ENCODE results near the gene XPR1. TPM values are rescaled to one million over a fixed set of nuclear protein-coding genes. Genes with fewer than 3 reads are reported as not detected.

The XPR1 gene
- total RNA-seq, 1 donor from 2014 or later: 35.2 TPM

DNA sequence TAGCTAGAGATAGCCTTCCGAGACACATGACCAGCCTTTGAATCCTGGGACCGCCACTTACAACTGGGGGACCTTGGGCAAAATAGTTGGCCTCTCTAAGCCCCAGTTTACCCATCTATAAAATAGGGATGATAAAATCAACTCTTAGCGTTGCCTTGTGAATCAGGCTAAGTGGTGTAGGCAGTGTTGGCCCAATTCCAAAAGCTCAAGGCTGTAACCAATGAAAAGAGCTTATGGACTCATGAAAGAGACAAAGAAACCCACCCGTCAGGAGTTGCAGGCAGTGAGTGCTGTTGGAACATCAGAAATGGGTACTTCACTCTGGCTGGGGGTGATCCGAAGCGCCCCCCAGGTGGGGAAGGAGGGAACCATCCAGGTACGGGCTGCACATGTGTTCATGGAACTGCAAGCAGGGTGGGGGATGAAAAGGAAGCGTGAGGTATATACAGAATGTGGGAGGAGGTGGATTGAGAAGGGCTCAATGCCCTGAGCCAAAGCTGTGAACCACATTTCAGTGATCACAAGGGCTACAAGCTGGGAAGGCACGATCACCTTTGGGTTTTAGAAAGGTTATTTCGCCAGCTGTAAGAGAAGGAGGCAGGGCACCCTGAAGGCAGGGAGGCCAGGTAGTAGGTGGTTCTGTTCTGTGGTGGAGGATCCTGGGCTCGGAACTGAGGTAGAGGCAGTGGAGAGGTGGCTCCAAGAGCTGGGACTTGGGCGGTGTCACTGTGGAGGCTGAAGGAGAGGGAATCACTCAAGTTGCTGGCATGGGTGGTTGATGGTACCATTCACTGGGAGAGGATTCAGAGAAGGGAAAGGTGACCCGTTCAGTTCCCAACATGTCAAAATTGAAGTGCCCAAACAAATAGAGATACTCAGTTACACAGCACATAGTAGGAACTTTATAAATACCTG lies 269.5 kb downstream of the XPR1 start:
- no peak overlapping the region for H2AFZ ChIP-seq (ENCODE audit: low read depth, low read length)
- Mint-ChIP-seq H3K4me1 (ENCODE audit: low read depth, unreplicated experiment) (peaks cover 8% of the 10 kb centered on the region), H3K27ac (ENCODE audit: unreplicated experiment) (no peak overlapping the region), H3K9me3 (ENCODE audit: unreplicated experiment) (peaks cover 3% of the 10 kb centered on the region), H3K4me3 (ENCODE audit: unreplicated experiment) (no peak overlapping the region), H3K27me3 (ENCODE audit: low read depth, unreplicated experiment) (peaks cover 6% of the 10 kb centered on the region), H3K36me3 (ENCODE audit: low read depth, unreplicated experiment) (peaks cover 8% of the 10 kb centered on the region)
- H3K27ac ChIP-seq (ENCODE audit: low read depth, low read length): no peak overlapping the region
- H3K9ac ChIP-seq (ENCODE audit: low read length): no peak overlapping the region
- no peaks in the 10 kb centered on the region for H3K36me3 ChIP-seq (ENCODE audit: insufficient read depth, low read length)
- H3K79me2 ChIP-seq (ENCODE audit: insufficient read depth, low read length): no peaks in the 10 kb centered on the region
- no peaks in the 10 kb centered on the region for H3K4me1 ChIP-seq (ENCODE audit: insufficient read depth, low read length)
- H3K4me3 ChIP-seq (ENCODE audit: insufficient read depth, low read depth, low read length): no peak overlapping the region
- TF ChIP-seq EZH2 (IDR thresholded peaks at IDR 0.05; ENCODE audit: insufficient read depth, low read length): no peak
- no peak for TF ChIP-seq CTCF (IDR thresholded peaks at IDR 0.05; ENCODE audit: insufficient read depth, low read depth, low read length)
- DNase-seq (ENCODE audit: low read depth): no peak
- no peaks in the 10 kb centered on the region for H4K20me1 ChIP-seq (ENCODE audit: insufficient read depth, low read length)
- no peaks in the 10 kb centered on the region for H3K9me3 ChIP-seq (ENCODE audit: insufficient read depth, low read depth, low read length)
- no peaks in the 10 kb centered on the region for H3K27me3 ChIP-seq (ENCODE audit: insufficient read depth, low read length)
- no peak for FAIRE-seq
- H3K4me2 ChIP-seq (ENCODE audit: low read length): no peak overlapping the region

GRCh38 chr1:180902541-180902940 lies 270.7 kb downstream of the XPR1 start:
- peaks cover 3% of the 10 kb centered on the region for H3K9me3 Mint-ChIP-seq (ENCODE audit: unreplicated experiment)
- no peak for TF ChIP-seq EZH2 (IDR thresholded peaks at IDR 0.05; ENCODE audit: insufficient read depth, low read length)
- no peak for TF ChIP-seq CTCF (IDR thresholded peaks at IDR 0.05; ENCODE audit: insufficient read depth, low read depth, low read length)
- no peaks in the 10 kb centered on the region for H3K9me3 ChIP-seq (ENCODE audit: insufficient read depth, low read depth, low read length)
- H3K27ac ChIP-seq (ENCODE audit: low read depth, low read length): no peak overlapping the region
- H3K36me3 Mint-ChIP-seq (ENCODE audit: low read depth, unreplicated experiment): peaks cover 8% of the 10 kb centered on the region
- FAIRE-seq (no peak), DNase-seq (ENCODE audit: low read depth) (no peak)
- H3K36me3 ChIP-seq (ENCODE audit: insufficient read depth, low read length): no peaks in the 10 kb centered on the region
- no peaks in the 10 kb centered on the region for H3K79me2 ChIP-seq (ENCODE audit: insufficient read depth, low read length)
- no peak overlapping the region for H3K9ac ChIP-seq (ENCODE audit: low read length)
- H3K4me1 ChIP-seq (ENCODE audit: insufficient read depth, low read length): no peaks in the 10 kb centered on the region
- peaks cover 8% of the 10 kb centered on the region for H3K4me1 Mint-ChIP-seq (ENCODE audit: low read depth, unreplicated experiment)
- no peak overlapping the region for H3K4me3 ChIP-seq (ENCODE audit: insufficient read depth, low read depth, low read length)
- H3K4me3 Mint-ChIP-seq (ENCODE audit: unreplicated experiment): no peak overlapping the region
- no peaks in the 10 kb centered on the region for H4K20me1 ChIP-seq (ENCODE audit: insufficient read depth, low read length)
- no peak overlapping the region for H3K4me2 ChIP-seq (ENCODE audit: low read length)
- no peak overlapping the region for H2AFZ ChIP-seq (ENCODE audit: low read depth, low read length)
- no peaks in the 10 kb centered on the region for H3K27me3 ChIP-seq (ENCODE audit: insufficient read depth, low read length)
- H3K27me3 Mint-ChIP-seq (ENCODE audit: low read depth, unreplicated experiment): peaks cover 9% of the 10 kb centered on the region
- no peak overlapping the region for H3K27ac Mint-ChIP-seq (ENCODE audit: unreplicated experiment)

- Mint-ChIP-seq H3K27ac (ENCODE audit: unreplicated experiment) (no peak overlapping the region), H3K27me3 (ENCODE audit: low read depth, unreplicated experiment) (peaks cover 32% of the 10 kb centered on the region), H3K36me3 (ENCODE audit: low read depth, unreplicated experiment) (peaks cover 3% of the 10 kb centered on the region), H3K4me1 (ENCODE audit: low read depth, unreplicated experiment) (peaks cover 2% of the 10 kb centered on the region), H3K9me3 (ENCODE audit: unreplicated experiment) (peaks cover 3% of the 10 kb centered on the region), H3K4me3 (ENCODE audit: unreplicated experiment) (no peak overlapping the region)
- Histone ChIP-seq H3K27me3 (ENCODE audit: insufficient read depth, low read length) (no peaks in the 10 kb centered on the region), H3K27ac (ENCODE audit: low read depth, low read length) (no peak overlapping the region), H3K36me3 (ENCODE audit: insufficient read depth, low read length) (no peaks in the 10 kb centered on the region), H3K4me2 (ENCODE audit: low read length) (no peak overlapping the region), H3K9me3 (ENCODE audit: insufficient read depth, low read depth, low read length) (no peaks in the 10 kb centered on the region), H3K4me3 (ENCODE audit: insufficient read depth, low read depth, low read length) (no peak overlapping the region), H3K4me1 (ENCODE audit: insufficient read depth, low read length) (no peaks in the 10 kb centered on the region), H3K79me2 (ENCODE audit: insufficient read depth, low read length) (no peaks in the 10 kb centered on the region), H4K20me1 (ENCODE audit: insufficient read depth, low read length) (no peaks in the 10 kb centered on the region), H3K9ac (ENCODE audit: low read length) (no peak overlapping the region), H2AFZ (ENCODE audit: low read depth, low read length) (no peak overlapping the region)
- FAIRE-seq: no peak
- no peak for DNase-seq (ENCODE audit: low read depth)
- TF ChIP-seq EZH2 (IDR thresholded peaks at IDR 0.05; ENCODE audit: insufficient read depth, low read length) (no peak), CTCF (IDR thresholded peaks at IDR 0.05; ENCODE audit: insufficient read depth, low read depth, low read length) (no peak)
Measured at GRCh38 chr1:180905927-180906326, 274.1 kb downstream of the XPR1 start.
